ENCODE results near the gene TMEM131. TPM values are rescaled to one million over a fixed set of nuclear protein-coding genes. Genes with fewer than 3 reads are reported as not detected.

The TMEM131 gene
- total and polyA plus RNA-seq, 3 donors from 2014 or later = 35.0 to 54.8 (median 49.6) TPM

GRCh38 chr2:97997784-97998392 lies 2.1 kb upstream of the TMEM131 start:
- no peak for DNase-seq
- Histone ChIP-seq H3K4me3 (no peak overlapping the region), H3K27me3 (no peaks in the 10 kb centered on the region), H3K9me3 (no peaks in the 10 kb centered on the region), H3K36me3 (ENCODE audit: low read depth, missing control alignments) (no peaks in the 10 kb centered on the region), H3K4me1 (peaks cover 15% of the 10 kb centered on the region), H3K27ac (no peak overlapping the region)
- 50 to 70% methylated on average over 8 of the region's 8 CpGs for WGBS, 2 donors
- intact Hi-C loops (cut with DNase I; ENCODE audit: low total_unique reads) = no loop called here
- TF ChIP-seq POLR2A (IDR thresholded peaks at IDR 0.05) (no peak), CTCF (IDR thresholded peaks at IDR 0.05) (no peak)

GRCh38 chr2:97996679-97997078 lies 931 bp upstream of the TMEM131 start:
- TF ChIP-seq POLR2A (IDR thresholded peaks at IDR 0.05) (no peak), CTCF (IDR thresholded peaks at IDR 0.05) (no peak)
- WGBS, 2 donors = 60 to 70% methylated on average over 19 of the region's 19 CpGs
- Histone ChIP-seq H3K9me3 (no peaks in the 10 kb centered on the region), H3K36me3 (ENCODE audit: low read depth, missing control alignments) (no peaks in the 10 kb centered on the region), H3K27me3 (no peaks in the 10 kb centered on the region), H3K4me3 (peak overlapping the region; percentile 84 to 98), H3K27ac (peak overlapping the region; percentile 95 to 99), H3K4me1 (peaks cover 18% of the 10 kb centered on the region)
- peak; percentile 21 for DNase-seq
- intact Hi-C loops (cut with DNase I; ENCODE audit: low total_unique reads) = no loop called here

- no peaks in the 10 kb centered on the region for H3K27me3 ChIP-seq
- TF ChIP-seq POLR2A (IDR thresholded peaks at IDR 0.05) (no peak), CTCF (IDR thresholded peaks at IDR 0.05) (no peak)
- peak overlapping the region; percentile 95 to 99 for H3K27ac ChIP-seq
- peak; percentile 43 for DNase-seq
- H3K4me3 ChIP-seq = peak overlapping the region; percentile 84 to 98
- H3K36me3 ChIP-seq (ENCODE audit: low read depth, missing control alignments) = no peaks in the 10 kb centered on the region
- whole genome bisulfite sequencing, 2 donors = 1% methylated on average over 12 to 44 of the region's 81 CpGs
- intact Hi-C loops (cut with DNase I; ENCODE audit: low total_unique reads) = no loop called here
- peaks cover 18% of the 10 kb centered on the region for H3K4me1 ChIP-seq
- no peaks in the 10 kb centered on the region for H3K9me3 ChIP-seq
Observed at GRCh38 chr2:97995026-97995733, 568 bp downstream of the TMEM131 start.

- Histone ChIP-seq H3K4me3 (peak overlapping the region; percentile 84 to 98), H3K4me1 (peaks cover 18% of the 10 kb centered on the region), H3K27me3 (no peaks in the 10 kb centered on the region), H3K36me3 (ENCODE audit: low read depth, missing control alignments) (no peaks in the 10 kb centered on the region), H3K9me3 (no peaks in the 10 kb centered on the region), H3K27ac (peak overlapping the region; percentile 95 to 99)
- 5 to 9% methylated on average over 4 of the region's 4 CpGs for WGBS, 2 donors
- intact Hi-C loops (cut with DNase I; ENCODE audit: low total_unique reads) = no loop called here
- no peak for DNase-seq
- no peak for TF ChIP-seq POLR2A (IDR thresholded peaks at IDR 0.05)
- no peak for TF ChIP-seq CTCF (IDR thresholded peaks at IDR 0.05)
Observed at GRCh38 chr2:97994476-97994875, 1.3 kb downstream of the TMEM131 start.

Data from testis (tissue), 3 donors.